ENCODE measurements around the gene SNTB2. TPM values are rescaled to one million over a fixed set of nuclear protein-coding genes. Genes with fewer than 3 reads are reported as not detected.

Gene SNTB2
- total RNA-seq, 2 experiments from 2014 or later: 23.3 to 25.9 TPM

DNA sequence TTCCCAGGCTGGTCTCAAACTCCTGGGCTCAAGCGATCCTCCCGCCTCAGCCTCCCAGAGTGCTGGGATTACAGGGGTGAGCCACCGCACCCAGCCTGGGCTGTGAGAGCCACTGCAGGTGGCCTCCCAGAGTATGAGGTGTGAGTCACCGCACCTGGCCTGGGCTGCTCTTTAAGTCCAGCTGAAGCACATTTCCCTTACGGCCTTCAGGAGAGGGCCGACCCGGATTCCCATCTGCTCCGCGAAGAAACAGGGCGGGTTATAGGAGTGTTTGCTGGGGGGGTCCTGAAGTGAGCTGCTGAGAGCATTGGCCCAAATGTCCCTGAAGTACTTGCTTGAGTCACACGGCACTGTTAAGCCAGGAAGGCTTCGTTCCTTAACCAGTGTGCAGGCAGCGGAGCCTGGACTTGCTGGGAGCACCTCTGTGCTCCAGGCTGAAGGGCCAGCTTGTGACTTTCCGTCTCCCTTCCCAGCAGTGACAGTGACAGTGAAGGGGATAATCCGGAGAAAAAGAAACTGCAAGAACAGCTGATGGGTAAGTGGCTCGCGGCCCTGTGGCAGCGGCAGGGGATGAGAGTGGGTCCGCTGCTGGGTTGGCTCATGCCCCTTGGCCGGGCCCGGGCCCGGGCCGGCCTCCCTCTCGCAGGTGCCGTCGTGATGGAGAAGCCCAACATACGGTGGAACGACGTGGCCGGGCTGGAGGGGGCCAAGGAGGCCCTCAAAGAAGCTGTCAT is 131.4 kb downstream of the SNTB2 start:
- no peak for DNase-seq
- POLR2A ChIA-PET: interaction anchor here (0.7 to 3.3 kb wide), 3 partner anchors 8 to 22 kb away, joined by 4 to 16 read pairs (median 6); partner anchors contain the start of gene PDF

DNA sequence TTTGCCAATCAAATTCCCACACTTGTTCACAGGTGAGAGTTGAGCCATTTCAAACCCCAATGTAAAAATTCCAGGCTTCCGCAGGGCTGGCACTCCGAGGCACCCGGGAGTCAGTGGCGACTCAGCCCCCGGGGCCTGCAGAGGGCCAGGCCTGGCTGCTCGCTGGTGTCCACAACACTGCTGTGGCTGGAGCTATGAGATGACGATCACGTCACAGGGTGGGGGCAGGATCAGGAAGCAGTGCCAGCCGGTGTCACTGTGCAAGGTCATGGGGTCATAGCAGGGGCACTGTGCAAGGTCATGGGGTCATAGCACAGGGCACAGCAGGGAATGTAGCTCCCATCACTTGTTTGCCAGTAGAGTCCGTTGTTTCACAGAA is 131.9 kb downstream of the SNTB2 start:
- no peaks in the 10 kb centered on the region for H3K9me3 Mint-ChIP-seq
- ChIA-PET POLR2A (interaction anchor here (1.2 to 3.3 kb wide), 2 partner anchors 8 to 10 kb away, joined by 6 to 16 read pairs; partner anchors contain the start of gene PDF), CTCF (no interaction called here)
- H3K27ac Mint-ChIP-seq: no peak overlapping the region
- H3K4me1 Mint-ChIP-seq: peaks cover under 1% of the 10 kb centered on the region
- H3K4me3 Mint-ChIP-seq: no peak overlapping the region
- H3K36me3 Mint-ChIP-seq (ENCODE audit: low read depth): peaks cover 64% of the 10 kb centered on the region
- no peak for DNase-seq
- H3K27me3 Mint-ChIP-seq: no peaks in the 10 kb centered on the region

More for the DNA sequence above, 131.4 kb downstream of the SNTB2 start:
- H3K4me3 Mint-ChIP-seq: no peak overlapping the region
- no peaks in the 10 kb centered on the region for H3K27me3 Mint-ChIP-seq
- H3K36me3 Mint-ChIP-seq (ENCODE audit: low read depth): peaks cover 64% of the 10 kb centered on the region
- CTCF ChIA-PET: no interaction called here
- peaks cover 6% of the 10 kb centered on the region for H3K4me1 Mint-ChIP-seq
- no peak overlapping the region for H3K27ac Mint-ChIP-seq
- no peaks in the 10 kb centered on the region for H3K9me3 Mint-ChIP-seq

DNA sequence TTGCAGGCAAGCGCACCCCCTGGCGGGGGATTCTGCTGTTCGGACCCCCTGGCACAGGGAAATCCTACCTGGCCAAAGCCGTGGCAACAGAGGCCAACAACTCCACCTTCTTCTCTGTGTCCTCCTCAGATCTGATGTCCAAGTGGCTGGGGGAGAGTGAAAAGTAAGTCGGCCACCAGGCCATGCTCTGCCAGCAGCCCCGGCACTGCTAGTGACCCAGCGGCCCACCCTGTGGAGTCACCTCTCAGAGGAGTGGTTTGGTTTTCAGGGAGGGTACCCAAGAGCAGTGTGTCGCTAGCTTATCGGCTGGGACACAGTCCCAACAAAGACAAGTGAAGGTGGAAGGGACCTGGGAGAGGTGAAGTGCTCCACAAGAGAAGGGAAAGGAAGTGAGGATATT is 132.4 kb downstream of the SNTB2 start:
- POLR2A ChIA-PET: interaction anchor here (3.3 kb wide), 1 partner anchor 10 kb away, joined by 16 read pairs; the partner anchor contains the start of gene PDF
- H3K36me3 Mint-ChIP-seq (ENCODE audit: low read depth): peaks cover 66% of the 10 kb centered on the region
- H3K27ac Mint-ChIP-seq: no peak overlapping the region

DNA sequence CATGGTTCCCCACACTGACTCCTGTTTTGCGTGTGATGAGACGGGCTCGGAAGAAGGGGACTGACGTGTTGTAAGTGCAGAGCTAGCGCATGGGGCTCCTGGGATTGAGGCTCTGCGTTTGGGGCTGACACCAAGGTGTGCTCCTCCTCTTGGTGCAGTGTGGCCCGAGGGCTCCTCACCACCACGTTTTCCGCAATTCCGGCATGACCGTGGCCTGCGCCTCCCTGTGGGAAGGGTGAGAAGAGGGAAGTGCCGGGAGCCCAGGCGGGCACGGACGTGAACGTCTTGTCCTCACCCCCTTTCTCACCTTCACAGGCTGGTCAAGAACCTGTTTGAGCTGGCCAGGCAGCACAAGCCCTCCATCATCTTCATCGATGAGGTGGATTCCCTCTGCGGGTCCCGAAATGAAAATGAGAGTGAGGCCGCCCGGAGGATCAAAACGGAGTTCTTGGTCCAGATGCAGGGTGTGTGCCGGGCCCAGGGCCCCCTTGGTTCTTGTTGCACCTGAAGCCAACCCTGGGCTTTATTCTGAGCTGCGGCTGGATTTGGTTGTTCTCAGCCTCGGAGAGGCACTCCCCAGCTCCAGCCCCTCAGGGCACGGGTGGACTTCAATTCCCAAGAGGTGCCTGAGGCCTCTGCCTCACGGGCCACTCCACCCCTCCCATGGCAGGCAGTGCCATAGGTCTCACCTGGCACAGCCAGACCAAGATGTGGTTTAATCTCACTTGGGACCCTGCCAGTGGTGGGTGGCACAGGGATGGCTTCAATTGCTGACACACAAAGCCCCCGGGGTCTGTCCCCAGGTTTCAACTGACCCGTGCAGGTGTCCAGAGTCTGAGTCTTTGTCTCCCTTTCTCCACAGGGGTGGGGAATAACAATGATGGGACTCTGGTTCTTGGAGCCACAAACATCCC is 133.1 kb downstream of the SNTB2 start:
- peaks cover 2% of the 10 kb centered on the region for H3K4me1 Mint-ChIP-seq
- ChIA-PET CTCF (no interaction called here), POLR2A (no interaction called here)
- peaks cover 70% of the 10 kb centered on the region for H3K36me3 Mint-ChIP-seq (ENCODE audit: low read depth)
- no peak overlapping the region for H3K27ac Mint-ChIP-seq
- H3K27me3 Mint-ChIP-seq: no peaks in the 10 kb centered on the region
- H3K9me3 Mint-ChIP-seq: no peaks in the 10 kb centered on the region
- H3K4me3 Mint-ChIP-seq: no peak overlapping the region
- DNase-seq: no peak

More for the DNA sequence above, 132.4 kb downstream of the SNTB2 start:
- Mint-ChIP-seq H3K9me3 (no peaks in the 10 kb centered on the region), H3K4me1 (no peaks in the 10 kb centered on the region), H3K4me3 (no peak overlapping the region), H3K27me3 (no peaks in the 10 kb centered on the region)
- no peak for DNase-seq
- CTCF ChIA-PET: no interaction called here

DNA sequence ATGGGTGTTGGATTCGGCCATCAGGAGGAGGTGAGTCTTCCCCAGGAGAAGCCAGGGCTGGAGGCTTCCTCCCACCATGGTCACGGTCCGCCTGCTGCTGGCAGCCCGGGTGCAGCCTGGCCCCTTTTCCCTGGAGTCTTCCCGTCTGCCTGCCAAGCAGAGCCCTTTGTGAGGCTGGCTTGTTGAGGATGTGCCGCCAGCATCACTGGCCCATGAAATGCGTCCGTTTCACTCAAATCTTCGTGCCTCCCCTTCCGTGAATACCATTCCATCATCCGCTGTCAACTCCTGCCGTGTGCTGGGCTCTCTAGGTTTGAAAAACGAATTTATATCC is 133.7 kb downstream of the SNTB2 start:
- Mint-ChIP-seq H3K36me3 (ENCODE audit: low read depth) (peaks cover 76% of the 10 kb centered on the region), H3K27ac (no peak overlapping the region)
- POLR2A ChIA-PET: interaction anchor here (2.6 kb wide), 1 partner anchor 9 kb away, joined by 9 read pairs; the partner anchor contains the start of gene VPS4A

DNA sequence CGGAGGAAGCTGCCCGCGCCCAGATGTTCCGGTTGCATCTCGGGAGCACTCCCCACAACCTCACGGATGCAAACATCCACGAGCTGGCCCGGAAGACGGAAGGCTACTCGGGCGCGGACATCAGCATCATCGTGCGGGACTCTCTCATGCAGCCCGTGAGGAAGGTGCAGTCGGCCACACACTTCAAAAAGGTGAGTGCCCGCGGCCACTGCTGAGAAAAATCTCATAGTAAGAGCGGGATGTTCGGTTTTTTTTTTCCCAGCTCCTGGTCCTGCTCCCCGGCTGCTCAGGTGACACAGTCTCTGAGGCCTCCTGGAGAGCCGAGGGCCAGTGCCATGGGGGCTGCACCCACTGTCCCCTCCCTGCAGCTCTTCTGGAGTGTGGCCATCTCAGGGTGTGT is 134.1 kb downstream of the SNTB2 start:
- POLR2A ChIA-PET: interaction anchor here (2.6 kb wide), 1 partner anchor 9 kb away, joined by 9 read pairs; the partner anchor contains the start of gene VPS4A
- CTCF ChIA-PET: no interaction called here
- no peak overlapping the region for H3K4me3 Mint-ChIP-seq
- no peak for DNase-seq
- H3K36me3 Mint-ChIP-seq (ENCODE audit: low read depth): peaks cover 77% of the 10 kb centered on the region
- H3K4me1 Mint-ChIP-seq: peaks cover 7% of the 10 kb centered on the region
- H3K27me3 Mint-ChIP-seq: no peaks in the 10 kb centered on the region
- no peak overlapping the region for H3K27ac Mint-ChIP-seq
- no peaks in the 10 kb centered on the region for H3K9me3 Mint-ChIP-seq

More for the DNA sequence above, 133.7 kb downstream of the SNTB2 start:
- DNase-seq: no peak
- no peak overlapping the region for H3K4me3 Mint-ChIP-seq
- H3K27me3 Mint-ChIP-seq: no peaks in the 10 kb centered on the region
- H3K4me1 Mint-ChIP-seq: peaks cover 3% of the 10 kb centered on the region
- CTCF ChIA-PET: no interaction called here
- H3K9me3 Mint-ChIP-seq: no peaks in the 10 kb centered on the region

DNA sequence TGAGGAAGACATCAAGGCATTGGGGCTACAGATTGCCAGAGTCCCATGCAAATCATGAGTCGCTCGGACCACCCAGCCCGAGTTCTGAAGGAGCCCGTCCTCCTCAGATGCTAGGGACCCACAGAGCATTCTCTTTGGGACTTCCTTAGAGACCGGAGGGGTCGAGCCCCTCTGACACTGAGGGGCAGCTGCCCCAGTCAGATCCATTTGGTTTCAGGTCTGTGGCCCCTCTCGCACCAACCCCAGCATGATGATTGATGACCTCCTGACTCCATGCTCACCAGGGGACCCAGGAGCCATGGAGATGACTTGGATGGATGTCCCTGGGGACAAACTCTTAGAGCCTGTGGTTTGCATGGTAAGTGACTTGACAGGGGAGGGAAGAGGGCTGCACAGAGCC is 135.4 kb downstream of the SNTB2 start:
- POLR2A ChIA-PET: interaction anchor here (2.6 kb wide), 1 partner anchor 10 kb away, joined by 9 read pairs; the partner anchor contains the start of gene VPS4A
- Mint-ChIP-seq H3K36me3 (ENCODE audit: low read depth) (peaks cover 75% of the 10 kb centered on the region), H3K4me3 (no peak overlapping the region), H3K4me1 (peaks cover 18% of the 10 kb centered on the region), H3K27ac (no peak overlapping the region), H3K27me3 (no peaks in the 10 kb centered on the region), H3K9me3 (no peaks in the 10 kb centered on the region)
- CTCF ChIA-PET: no interaction called here
- no peak for DNase-seq

DNA sequence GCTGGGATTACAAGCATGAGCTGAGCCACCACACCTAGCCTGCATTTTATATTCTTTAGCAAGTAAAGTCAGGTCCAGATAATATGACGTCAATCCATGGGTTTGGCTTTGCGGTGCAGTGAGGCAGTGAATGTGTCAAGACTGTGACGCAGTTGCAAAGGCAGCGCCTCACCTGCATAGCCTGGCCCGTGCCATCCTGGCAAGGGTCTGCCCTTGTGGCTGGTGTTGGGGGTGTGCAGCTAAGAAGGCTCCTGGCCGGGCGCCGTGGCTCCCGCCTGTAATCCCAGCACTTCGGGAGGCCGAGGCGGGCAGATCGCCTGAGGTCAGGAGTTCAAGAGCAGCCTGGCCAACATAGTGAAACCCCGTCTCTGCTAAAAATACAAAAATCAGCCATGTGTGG is 136.5 kb downstream of the SNTB2 start:
- no peaks in the 10 kb centered on the region for H3K27me3 Mint-ChIP-seq
- peaks cover 73% of the 10 kb centered on the region for H3K36me3 Mint-ChIP-seq (ENCODE audit: low read depth)
- no peak overlapping the region for H3K27ac Mint-ChIP-seq
- ChIA-PET POLR2A (interaction anchor here (1.2 to 9.7 kb wide), 3 partner anchors 8 to 17 kb away, joined by 4 to 151 read pairs (median 9); partner anchors contain the start of genes COG8, NIP7 and VPS4A), CTCF (no interaction called here)
- H3K9me3 Mint-ChIP-seq: no peaks in the 10 kb centered on the region
- no peak overlapping the region for H3K4me3 Mint-ChIP-seq
- no peak for DNase-seq
- H3K4me1 Mint-ChIP-seq: peaks cover 23% of the 10 kb centered on the region

DNA sequence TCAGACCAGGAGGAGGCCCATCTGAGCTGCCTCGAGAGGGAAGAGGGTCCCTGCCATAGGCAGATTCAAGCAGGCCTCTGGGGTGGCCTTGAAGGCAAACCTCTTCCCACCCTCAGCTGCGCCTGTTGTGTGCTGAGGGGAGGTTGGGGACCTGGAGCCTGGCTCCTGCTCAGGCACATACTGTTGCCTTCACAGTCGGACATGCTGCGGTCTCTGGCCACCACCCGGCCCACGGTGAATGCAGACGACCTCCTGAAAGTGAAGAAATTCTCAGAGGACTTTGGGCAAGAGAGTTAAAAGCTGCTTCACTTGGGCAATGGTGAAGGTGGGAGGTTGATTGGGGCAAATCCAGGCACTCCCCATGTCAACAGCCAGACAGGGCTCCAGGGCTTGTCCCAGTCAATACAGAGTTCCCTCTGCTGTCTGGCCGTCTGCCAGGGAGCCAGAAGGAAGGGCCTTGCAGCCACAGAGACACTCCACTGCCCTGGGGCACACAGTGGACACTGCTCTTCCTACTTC is 137.1 kb downstream of the SNTB2 start:
- peaks cover 30% of the 10 kb centered on the region for H3K4me1 Mint-ChIP-seq
- no peak overlapping the region for H3K27ac Mint-ChIP-seq
- no peaks in the 10 kb centered on the region for H3K27me3 Mint-ChIP-seq
- ChIA-PET CTCF (no interaction called here), POLR2A (interaction anchor here (0.6 to 9.7 kb wide), 3 partner anchors 9 to 24 kb away, joined by 3 to 151 read pairs (median 4); partner anchors contain the start of genes COG8 and NIP7)
- no peaks in the 10 kb centered on the region for H3K9me3 Mint-ChIP-seq
- DNase-seq: no peak
- H3K4me3 Mint-ChIP-seq: no peak overlapping the region
- peaks cover 76% of the 10 kb centered on the region for H3K36me3 Mint-ChIP-seq (ENCODE audit: low read depth)

DNA sequence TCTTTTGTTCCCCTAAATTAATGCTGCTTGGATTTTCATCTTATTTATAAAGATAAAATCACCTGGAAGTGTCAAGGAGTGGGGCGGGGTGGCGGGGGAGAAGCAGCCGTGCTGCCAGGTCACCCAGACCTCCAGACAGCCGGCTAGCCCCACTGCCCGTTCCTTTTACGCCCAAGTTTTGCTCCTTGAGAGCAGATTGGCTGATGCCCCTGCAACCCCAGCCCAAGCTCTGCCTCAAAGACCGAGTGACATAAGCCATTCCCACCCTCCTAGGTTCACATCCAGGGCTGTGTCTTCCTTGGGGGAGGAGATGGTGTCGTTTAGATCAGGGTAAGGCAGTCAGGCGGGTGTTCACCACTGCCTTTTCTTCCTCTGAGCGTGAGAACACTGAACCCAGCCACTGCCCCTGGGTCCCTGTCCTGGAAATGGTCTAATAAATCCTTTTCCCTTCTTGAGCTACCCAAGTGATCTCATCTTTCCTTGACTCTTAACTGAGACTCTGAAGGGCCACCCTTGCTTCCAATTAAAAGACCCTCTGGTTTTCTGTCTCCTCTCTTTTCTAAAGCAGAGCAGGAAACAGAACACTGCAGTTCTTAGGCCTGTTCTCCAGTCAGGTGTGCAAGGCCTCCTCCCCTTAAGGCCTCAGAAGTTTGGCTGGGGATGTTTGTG is 137.8 kb downstream of the SNTB2 start:
- CTCF ChIA-PET: no interaction called here
- Mint-ChIP-seq H3K27ac (no peak overlapping the region), H3K36me3 (ENCODE audit: low read depth) (peaks cover 73% of the 10 kb centered on the region), H3K9me3 (no peaks in the 10 kb centered on the region), H3K27me3 (no peaks in the 10 kb centered on the region), H3K4me1 (peaks cover 35% of the 10 kb centered on the region), H3K4me3 (no peak overlapping the region)
- DNase-seq: no peak
- POLR2A ChIA-PET: interaction anchor here (0.6 to 9.7 kb wide), 2 partner anchors 15 to 23 kb away, joined by 3 to 151 read pairs; partner anchors contain the start of genes COG8 and NIP7

DNA sequence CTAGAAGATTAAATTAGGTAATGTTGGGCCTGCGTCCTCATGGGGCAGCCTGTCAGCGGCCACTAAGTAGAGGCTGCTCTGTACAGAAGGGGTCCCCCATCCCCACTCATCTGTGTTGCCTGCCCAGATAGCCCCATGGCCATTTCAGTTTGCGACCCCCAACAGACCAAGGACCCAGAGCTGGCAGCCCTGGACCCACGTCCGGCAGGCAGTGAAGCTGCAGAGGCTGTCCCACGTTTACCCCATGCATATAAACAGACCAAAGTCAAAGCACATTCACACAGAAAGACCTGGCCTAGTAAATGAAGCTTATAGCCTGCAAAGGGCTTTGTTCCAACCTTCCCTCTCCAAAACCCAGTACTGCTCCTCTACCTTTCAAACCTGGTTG is 138.8 kb downstream of the SNTB2 start:
- H3K36me3 Mint-ChIP-seq (ENCODE audit: low read depth): peaks cover 70% of the 10 kb centered on the region
- DNase-seq: no peak
- CTCF ChIA-PET: interaction anchor here (1.2 to 1.7 kb wide), 2 partner anchors 13 to 176 kb away, joined by 5 to 9 read pairs; no protein-coding TSS in a partner anchor
- H3K9me3 Mint-ChIP-seq: no peaks in the 10 kb centered on the region
- H3K4me1 Mint-ChIP-seq: peaks cover 35% of the 10 kb centered on the region
- H3K27ac Mint-ChIP-seq: no peak overlapping the region
- POLR2A ChIA-PET: interaction anchor here (1.4 to 9.7 kb wide), 4 partner anchors 8 to 139 kb away, joined by 4 to 151 read pairs (median 28); partner anchors contain the start of genes COG8, NIP7 and SNTB2
- no peak overlapping the region for H3K4me3 Mint-ChIP-seq
- no peaks in the 10 kb centered on the region for H3K27me3 Mint-ChIP-seq

DNA sequence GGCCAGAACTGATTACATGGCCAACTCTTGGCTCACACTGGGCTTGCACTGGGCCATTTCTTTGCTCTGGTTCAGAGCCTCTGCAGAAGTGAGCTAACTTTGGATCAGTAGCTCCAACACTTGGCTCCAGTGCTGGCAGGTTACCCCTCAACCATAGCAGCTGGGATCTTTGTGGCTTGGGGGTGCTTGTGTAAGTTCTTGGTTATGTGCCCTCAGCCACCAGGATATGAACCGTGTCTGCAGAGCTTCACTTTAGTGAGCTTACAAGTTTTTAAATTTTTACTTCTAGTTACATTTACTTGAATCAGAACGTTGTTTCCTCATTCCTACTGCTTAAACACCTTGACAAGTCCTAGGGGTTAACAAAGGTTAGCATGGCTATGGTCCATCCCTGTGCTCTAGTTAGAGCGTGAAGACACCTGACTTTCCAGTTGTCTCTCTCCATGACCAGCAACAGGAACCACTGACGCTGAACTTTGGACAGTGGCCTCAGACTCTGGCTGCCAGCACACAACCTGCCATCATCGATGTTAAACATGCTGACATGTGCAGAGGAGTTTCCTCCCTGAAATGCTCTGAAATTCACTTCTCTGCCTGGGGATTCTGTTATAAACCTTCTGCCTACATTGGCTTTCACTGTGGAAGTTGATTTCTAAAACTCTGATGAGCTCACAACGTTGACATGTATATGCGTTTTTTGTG is 139.4 kb downstream of the SNTB2 start:
- no peak overlapping the region for H3K4me3 Mint-ChIP-seq

More for the DNA sequence above, 139.4 kb downstream of the SNTB2 start:
- Mint-ChIP-seq H3K36me3 (ENCODE audit: low read depth) (peaks cover 65% of the 10 kb centered on the region), H3K4me1 (peaks cover 37% of the 10 kb centered on the region), H3K27me3 (no peaks in the 10 kb centered on the region), H3K9me3 (no peaks in the 10 kb centered on the region), H3K27ac (peak overlapping the region; percentile 40)
- POLR2A ChIA-PET: interaction anchor here (0.7 to 9.7 kb wide), 5 partner anchors 8 to 140 kb away, joined by 3 to 151 read pairs (median 6); partner anchors contain the start of genes COG8, NIP7 and SNTB2
- CTCF ChIA-PET: interaction anchor here (1.2 to 1.7 kb wide), 3 partner anchors 13 to 176 kb away, joined by 5 to 9 read pairs (median 6); partner anchors contain the start of gene COG8
- no peak for DNase-seq

Data from activated CD4-positive, alpha-beta memory T cell treated with anti-CD3 and anti-CD28 coated beads, Interleukin-2, amount 10 ng/mL, durations not matched to agents 7 days and 5 days (primary cell).